ENCODE data around the gene SEC61G. TPM values are rescaled to one million over a fixed set of nuclear protein-coding genes. Genes with fewer than 3 reads are reported as not detected.

The SEC61G gene
- total RNA-seq, 1 donor from 2014 or later: 105 TPM

- no peak for DNase-seq
Observed at GRCh38 chr7:54764861-54765260, 5.8 kb upstream of the SEC61G start.

GRCh38 chr7:54757711-54758110, 1.3 kb downstream of the SEC61G start:
- no peak for DNase-seq

- DNase-seq: no peak
Observed at GRCh38 chr7:54749200-54749599, 9.8 kb downstream of the SEC61G start.

- DNase-seq: no peak
Observed at GRCh38 chr7:54747234-54747633, 11.8 kb downstream of the SEC61G start.

GRCh38 chr7:54743580-54743979, 15.4 kb downstream of the SEC61G start:
- DNase-seq: no peak

GRCh38 chr7:54738737-54739136, 20.3 kb downstream of the SEC61G start:
- no peak for DNase-seq

- no peak for DNase-seq
Observed at GRCh38 chr7:54729107-54729506, 29.9 kb downstream of the SEC61G start.

GRCh38 chr7:54728411-54728810, 30.6 kb downstream of the SEC61G start:
- no peak for DNase-seq

- no peak for DNase-seq
Observed at GRCh38 chr7:54725255-54725654, 33.8 kb downstream of the SEC61G start.

- DNase-seq: no peak
Observed at GRCh38 chr7:54722502-54722901, 36.5 kb downstream of the SEC61G start.

- DNase-seq: no peak
Observed at GRCh38 chr7:54722026-54722425, 37.0 kb downstream of the SEC61G start.

- no peak for DNase-seq
Observed at GRCh38 chr7:54719974-54720373, 39.0 kb downstream of the SEC61G start.

GRCh38 chr7:54719425-54719824, 39.6 kb downstream of the SEC61G start:
- DNase-seq: no peak

- DNase-seq: no peak
Observed at GRCh38 chr7:54712820-54713219, 46.2 kb downstream of the SEC61G start.

GRCh38 chr7:54711900-54712595, 47.0 kb downstream of the SEC61G start:
- no peak for DNase-seq

GRCh38 chr7:54709283-54709682, 49.7 kb downstream of the SEC61G start:
- no peak for DNase-seq

- DNase-seq: peak; percentile 5
Observed at GRCh38 chr7:54705436-54705835, 53.6 kb downstream of the SEC61G start.

GRCh38 chr7:54704851-54705250, 54.2 kb downstream of the SEC61G start:
- no peak for DNase-seq

Other genes with a start within 250 kb of the SEC61G start
- 0.82 TPM for gene VSTM2A, start 216.8 kb downstream of the SEC61G start, total RNA-seq

Measured in tongue (tissue), 2 donors.